HTERT RPE-1 (cell line): ENCODE results near the gene BTF3.

Experiments used
- in situ Hi-C: fragments of 300-500 bp; cut with MboI; formaldehyde crosslinking; loops from 4 replicates; pipeline ENCODE4 v1.14.3; 2020; ENCODE audit warnings: low sequenced_read_pairs

Gene BTF3

DNA sequence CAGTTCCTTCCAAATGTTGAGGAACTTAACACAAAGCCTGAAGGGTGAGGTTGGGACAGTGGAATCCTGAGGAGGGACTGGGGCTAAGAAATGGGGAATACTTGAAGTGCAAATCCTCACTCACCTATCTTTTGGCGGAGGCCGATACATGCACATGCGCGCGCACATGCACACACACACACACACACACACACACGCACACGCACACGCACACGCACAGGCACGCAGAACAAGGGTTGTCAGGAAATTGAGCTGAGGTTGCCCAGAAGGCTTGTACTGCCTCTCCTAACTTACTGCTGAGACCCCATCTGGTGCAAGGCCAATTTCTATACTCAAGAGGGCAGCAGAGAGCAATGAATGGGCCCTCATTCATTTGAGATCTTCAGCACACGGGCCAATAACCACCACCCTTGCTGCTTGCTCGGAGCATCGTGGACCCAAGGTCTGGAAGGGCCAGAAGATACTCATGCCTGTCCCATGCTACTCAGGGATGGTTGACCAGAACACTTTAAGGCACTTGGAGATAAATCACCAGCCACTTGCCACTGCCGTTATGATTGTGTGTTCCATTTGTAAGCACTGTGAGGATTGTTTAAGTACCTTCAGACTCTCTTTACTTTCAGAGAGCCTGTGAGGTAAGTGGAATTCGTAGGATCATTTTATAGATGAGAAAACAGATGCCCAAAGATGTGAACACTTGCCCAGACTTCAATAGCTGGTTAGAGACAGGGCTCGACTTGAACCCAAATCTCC is 21.5 kb downstream of the BTF3 start:
- in situ Hi-C loops = no loop called here

DNA sequence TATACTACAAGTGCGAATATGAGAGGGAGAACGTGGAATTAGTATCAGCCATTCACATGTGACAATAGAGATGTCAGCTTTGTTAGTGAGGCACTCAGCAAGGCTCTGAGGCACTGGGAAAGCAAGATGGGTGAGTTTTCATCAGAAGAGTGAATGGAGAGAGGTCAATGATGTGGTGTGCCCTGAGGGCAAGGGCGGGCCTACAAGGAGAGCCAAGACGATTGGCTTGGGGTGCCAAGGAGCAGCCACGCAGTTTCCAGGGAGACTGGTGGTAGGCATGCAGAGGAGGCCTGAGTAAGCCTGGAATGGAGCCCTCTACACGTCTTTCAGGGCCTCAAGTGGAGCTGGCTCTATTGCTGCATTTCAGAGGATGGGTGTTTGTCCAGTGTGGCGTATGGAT is 24.7 kb downstream of the BTF3 start:
- in situ Hi-C loops = no loop called here

GRCh38 chr5:73523861-73524260 is 25.6 kb downstream of the BTF3 start:
- in situ Hi-C loops = no loop called here

DNA sequence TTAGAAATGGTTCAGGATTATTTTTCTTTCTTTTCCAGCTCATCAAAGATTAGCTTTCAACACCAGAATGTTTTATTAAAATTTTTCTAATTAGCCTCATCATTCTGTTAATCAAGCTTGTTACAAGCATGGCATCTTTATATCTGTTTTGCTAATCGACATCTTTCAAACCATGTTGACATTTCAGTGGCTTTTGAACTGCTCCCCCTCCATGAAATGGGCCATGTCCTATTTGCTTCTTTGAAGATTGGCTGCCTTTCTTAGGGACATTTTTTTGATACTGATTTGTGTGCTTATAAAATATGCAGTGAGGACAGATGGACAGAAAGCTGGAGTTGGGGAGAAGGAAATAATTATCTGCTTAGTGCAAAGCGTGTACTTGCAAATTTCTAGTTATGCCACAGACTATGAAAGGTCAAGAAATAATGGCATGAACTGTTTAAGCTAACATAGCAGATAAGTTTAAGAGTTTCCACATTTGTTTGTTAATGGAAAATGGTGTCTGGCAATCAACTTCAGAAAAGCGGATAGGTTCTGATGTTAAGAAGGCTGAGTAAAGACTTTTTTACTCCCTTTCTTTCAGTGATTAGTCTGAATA is 27.5 kb downstream of the BTF3 start:
- in situ Hi-C loops = no loop called here

GRCh38 chr5:73528248-73528647 is 30.0 kb downstream of the BTF3 start:
- in situ Hi-C loops = no loop called here

DNA sequence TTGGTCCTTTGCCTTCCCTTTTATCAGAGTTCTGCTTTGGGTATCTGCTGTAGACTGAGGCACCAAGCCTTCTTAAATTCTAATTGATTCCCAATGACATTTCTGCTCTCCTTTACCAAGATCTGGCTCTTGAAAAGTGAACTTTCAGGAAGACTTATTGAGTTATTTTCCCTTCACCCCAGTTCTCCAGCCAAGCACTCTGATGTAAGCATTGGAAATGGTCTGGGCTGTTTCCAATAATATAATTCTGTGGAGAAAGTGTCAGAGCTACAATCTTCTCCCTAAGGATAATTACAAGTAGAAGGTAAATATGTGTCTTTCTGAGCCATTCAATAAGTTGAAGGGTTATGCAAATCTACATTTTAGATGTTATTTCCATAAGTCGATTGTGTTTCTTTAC is 30.8 kb downstream of the BTF3 start:
- in situ Hi-C loops = no loop called here

- in situ Hi-C loops = no loop called here
These were observed 33.1 kb downstream of the BTF3 start for GRCh38 chr5:73531356-73531755.

GRCh38 chr5:73532195-73532594 is 34.0 kb downstream of the BTF3 start:
- in situ Hi-C loops = no loop called here

DNA sequence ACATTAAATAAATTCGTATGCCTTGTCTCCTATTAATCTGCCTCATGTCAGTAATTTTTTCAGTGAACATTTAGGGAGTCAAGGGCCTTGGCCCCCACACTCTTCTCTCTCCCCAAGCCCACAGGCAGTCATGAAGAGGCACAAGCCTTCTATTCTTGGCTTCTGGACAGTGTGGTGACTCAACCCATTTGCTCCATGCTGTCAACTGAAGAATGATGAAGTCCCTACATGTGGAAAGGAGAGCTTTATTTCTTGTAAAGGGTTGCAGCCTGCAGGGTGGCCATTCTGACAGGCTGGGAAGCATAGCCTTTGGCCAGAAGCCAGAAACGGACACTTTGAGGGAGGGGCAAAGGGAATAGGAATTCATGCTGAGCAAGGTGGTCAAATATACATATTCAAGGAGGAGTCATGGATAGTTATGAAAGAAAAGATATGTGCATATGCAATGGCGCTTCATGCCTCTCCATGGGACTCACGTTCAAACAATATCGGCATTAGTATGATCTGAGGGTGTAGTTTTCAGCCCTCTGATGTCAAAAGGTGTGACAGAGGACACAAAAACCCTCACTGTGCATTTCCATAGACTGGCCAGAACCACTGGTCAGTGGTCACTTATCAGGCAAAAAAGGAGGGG is 35.9 kb downstream of the BTF3 start:
- in situ Hi-C loops = no loop called here

DNA sequence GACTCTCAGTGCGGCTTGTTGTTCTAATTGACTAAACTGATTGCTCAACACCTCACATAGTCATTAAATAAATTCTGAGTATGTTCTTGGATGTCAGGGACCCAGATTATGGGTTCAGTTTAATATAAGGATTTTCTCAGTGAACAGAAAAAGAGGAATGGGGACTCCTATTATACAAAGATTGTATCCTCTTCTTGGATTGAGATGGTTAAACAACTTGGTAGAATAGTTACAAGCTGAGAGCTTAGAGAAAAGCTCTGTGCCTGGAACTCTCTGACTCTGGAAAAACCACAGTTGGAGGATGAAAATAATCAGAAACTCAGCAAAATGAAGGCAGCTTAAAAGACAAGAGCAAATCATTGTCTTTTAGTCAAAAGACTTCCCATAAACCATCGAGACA is 36.7 kb downstream of the BTF3 start:
- in situ Hi-C loops = no loop called here

GRCh38 chr5:73539730-73540129 is 41.5 kb downstream of the BTF3 start:
- in situ Hi-C loops = no loop called here

- in situ Hi-C loops = no loop called here
These were observed 42.0 kb downstream of the BTF3 start for GRCh38 chr5:73540192-73540591.

DNA sequence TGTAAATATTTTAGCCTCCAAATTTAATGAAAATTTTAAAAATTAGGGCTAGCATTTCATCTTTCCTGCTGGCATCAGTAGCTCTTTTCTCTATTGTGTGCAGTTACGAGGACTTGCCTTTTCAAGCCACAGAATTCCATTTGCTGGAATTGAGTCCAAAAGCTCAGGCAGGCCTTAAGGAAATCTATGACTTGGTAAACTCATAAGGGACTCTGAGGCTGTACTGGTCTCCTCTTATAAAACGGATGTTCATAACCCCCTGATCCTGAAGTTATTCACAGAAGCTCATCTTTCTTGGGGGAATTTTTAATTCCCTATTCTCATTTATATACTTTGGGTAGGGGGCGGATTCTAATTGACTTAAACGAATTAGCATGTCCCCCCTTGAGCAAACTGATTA is 43.8 kb downstream of the BTF3 start:
- in situ Hi-C loops = no loop called here

- in situ Hi-C loops = no loop called here
These were observed 46.5 kb downstream of the BTF3 start for GRCh38 chr5:73544429-73545402.

DNA sequence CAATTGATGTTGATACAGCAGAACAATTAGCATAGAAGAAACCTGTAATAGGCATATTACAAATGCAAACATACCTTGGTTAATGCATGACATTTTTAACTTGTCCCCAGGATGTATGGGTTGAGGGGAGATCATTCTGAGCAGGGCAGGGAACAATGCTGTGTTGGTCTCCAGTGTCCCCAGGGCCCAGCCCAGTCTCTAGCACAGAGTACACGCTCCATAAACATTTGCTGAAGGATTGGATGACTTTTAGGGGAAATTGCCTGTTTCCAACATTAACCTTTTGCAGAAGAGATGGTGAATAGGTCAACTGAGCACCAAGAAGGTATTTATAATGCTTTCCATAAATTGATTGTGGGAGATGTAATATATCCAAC is 47.1 kb downstream of the BTF3 start:
- in situ Hi-C loops = no loop called here

GRCh38 chr5:73550016-73550415 is 51.8 kb downstream of the BTF3 start:
- in situ Hi-C loops = no loop called here

- in situ Hi-C loops = no loop called here
These were observed 54.4 kb downstream of the BTF3 start for GRCh38 chr5:73552642-73553041.
